H9 (cell line): ENCODE measurements around the gene C16orf95. TPM values are rescaled to one million over a fixed set of nuclear protein-coding genes. Genes with fewer than 3 reads are reported as not detected.

ENCODE experiments used
- DNase-seq: peaks from one replicate; pipeline ENCODE4 v3.0.0-alpha.2; 2017
- H2AFZ ChIP-seq: one replicate; pipeline ENCODE4 v1.6.1; 2013; ENCODE audit warnings: mild to moderate bottlenecking, low read length, control low read depth, moderate library complexity
- H2AK5ac ChIP-seq: 2 replicates; pipeline ENCODE4 v1.6.1; 2013; ENCODE audit warnings: low read length, control low read depth, mixed read lengths; ENCODE audit not compliant: insufficient read length
- H2BK120ac ChIP-seq: one replicate; pipeline ENCODE4 v1.6.1; 2013; ENCODE audit warnings: low read depth, mild to moderate bottlenecking, low read length, control low read depth, inconsistent platforms; ENCODE audit not compliant: poor library complexity, severe bottlenecking
- H2BK12ac ChIP-seq: 2 replicates; pipeline ENCODE4 v1.6.1; 2013; ENCODE audit warnings: low read length, control low read depth, mixed read lengths, low read depth; ENCODE audit not compliant: insufficient read length
- H2BK15ac ChIP-seq: 2 replicates; pipeline ENCODE4 v1.6.1; 2013; ENCODE audit warnings: low read depth, low read length, control low read depth
- H2BK20ac ChIP-seq: one replicate; pipeline ENCODE4 v1.6.1; 2013; ENCODE audit warnings: low read depth, mild to moderate bottlenecking, low read length, control low read depth, inconsistent platforms; ENCODE audit not compliant: poor library complexity, severe bottlenecking
- H2BK5ac ChIP-seq: 2 replicates; pipeline ENCODE4 v1.6.1; 2013; ENCODE audit warnings: low read length, control low read depth, mixed read lengths; ENCODE audit not compliant: insufficient read length
- H3K14ac ChIP-seq: 2 replicates; pipeline ENCODE4 v1.6.1; 2013; ENCODE audit warnings: low read length, control low read depth; ENCODE audit not compliant: insufficient read depth
- H3K18ac ChIP-seq: 2 replicates; pipeline ENCODE4 v1.6.1; 2013; ENCODE audit warnings: low read depth, mild to moderate bottlenecking, mixed read lengths, low read length, control low read depth; ENCODE audit not compliant: insufficient read length
- H3K23ac ChIP-seq: 2 replicates; pipeline ENCODE4 v1.6.1; 2013; ENCODE audit warnings: low read length, control low read depth, mixed read lengths, low read depth; ENCODE audit not compliant: insufficient read length
- H3K23me2 ChIP-seq: 2 replicates; pipeline ENCODE4 v1.6.1; 2013; ENCODE audit warnings: low read depth, mild to moderate bottlenecking, mixed read lengths, low read length, control low read depth; ENCODE audit not compliant: insufficient read length, poor library complexity, severe bottlenecking
- H3K27ac ChIP-seq: 2 replicates; pipeline ENCODE4 v1.5.1; 2013; ENCODE audit warnings: low read length, control low read depth, mixed read lengths, low read depth; ENCODE audit not compliant: insufficient read length
- H3K27me3 ChIP-seq: 2 replicates; pipeline ENCODE4 v1.6.1; 2013; ENCODE audit warnings: low read length, control low read depth, inconsistent platforms; ENCODE audit not compliant: insufficient read depth
- H3K4ac ChIP-seq: 2 replicates; pipeline ENCODE4 v1.6.1; 2013; ENCODE audit warnings: low read depth, mild to moderate bottlenecking, control low read depth, inconsistent platforms, low read length, moderate library complexity
- H3K4me1 ChIP-seq: 2 replicates; pipeline ENCODE4 v1.6.1; 2013; ENCODE audit warnings: low read length, control low read depth, inconsistent platforms; ENCODE audit not compliant: insufficient read depth
- H3K4me2 ChIP-seq: 2 replicates; pipeline ENCODE4 v1.6.1; 2013; ENCODE audit warnings: low read length, control low read depth, mixed read lengths; ENCODE audit not compliant: insufficient read length, insufficient read depth
- H3K56ac ChIP-seq: 2 replicates; pipeline ENCODE4 v1.6.1; 2013; ENCODE audit warnings: low read depth, mild to moderate bottlenecking, mixed read lengths, low read length, control low read depth; ENCODE audit not compliant: insufficient read length
- H3K79me1 ChIP-seq: 2 replicates; pipeline ENCODE4 v1.6.1; 2013; ENCODE audit warnings: low read depth, mild to moderate bottlenecking, moderate library complexity, low read length, control low read depth, inconsistent platforms; ENCODE audit not compliant: insufficient read depth, poor library complexity, severe bottlenecking
- H3K79me2 ChIP-seq: 2 replicates; pipeline ENCODE4 v1.6.1; 2013; ENCODE audit warnings: low read length, control low read depth, inconsistent platforms; ENCODE audit not compliant: insufficient read depth
- H3K9ac ChIP-seq: 2 replicates; pipeline ENCODE4 v1.6.1; 2013; ENCODE audit warnings: low read length, control low read depth, mixed read lengths; ENCODE audit not compliant: insufficient read length; ENCODE audit errors: extremely low read depth
- H3K9me3 ChIP-seq: one replicate; pipeline ENCODE4 v1.6.1; 2013; ENCODE audit warnings: low read depth, low read length, inconsistent platforms; ENCODE audit not compliant: control insufficient read depth
- H3T11ph ChIP-seq: one replicate; pipeline ENCODE4 v1.6.1; 2013; ENCODE audit warnings: mild to moderate bottlenecking, low read length, control low read depth, inconsistent platforms
- H4K20me1 ChIP-seq: one replicate; pipeline ENCODE4 v1.6.1; 2013; ENCODE audit not compliant: control insufficient read depth, insufficient read length, insufficient read depth
- H4K5ac ChIP-seq: 2 replicates; pipeline ENCODE4 v1.6.1; 2013; ENCODE audit warnings: low read depth, mild to moderate bottlenecking, mixed read lengths, low read length, control low read depth; ENCODE audit not compliant: insufficient read length
- H4K8ac ChIP-seq: replicated peaks from 2 replicates; pipeline ENCODE4 v1.6.1; 2013; ENCODE audit warnings: low read length, control low read depth, mixed read lengths, low read depth; ENCODE audit not compliant: insufficient read length
- H4K91ac ChIP-seq: 2 replicates; pipeline ENCODE4 v1.6.1; 2013; ENCODE audit warnings: low read depth, mild to moderate bottlenecking, moderate library complexity, mixed read lengths, low read length, control low read depth; ENCODE audit not compliant: insufficient read length
- H3K27ac Mint-ChIP-seq, 3 experiments: 2 replicates in 2 of 3; 3 replicates in 1 of 3; pipeline ENCODE4 v1.8.0; 2020 to 2021; ENCODE audit warnings: mixed read lengths in 3 of 3, mild to moderate bottlenecking in 1 of 3, moderate library complexity in 1 of 3
- H3K27me3 Mint-ChIP-seq: 2 replicates; pipeline ENCODE4 v1.8.0; 2021; ENCODE audit warnings: low read depth, mild to moderate bottlenecking, moderate library complexity, mixed read lengths
- H3K36me3 Mint-ChIP-seq, 3 experiments: 2 replicates in 2 of 3; 3 replicates in 1 of 3; pipeline ENCODE4 v1.8.0; 2020 to 2021; ENCODE audit warnings: low read depth in 3 of 3, mixed read lengths in 3 of 3; ENCODE audit not compliant: insufficient read depth in 1 of 3
- H3K4me1 Mint-ChIP-seq, 2 experiments: 2 replicates each; pipeline ENCODE4 v1.8.0; 2020; ENCODE audit warnings: mixed read lengths in 2 of 2
- H3K4me3 Mint-ChIP-seq, 2 experiments: 2 replicates in 1 of 2; 3 replicates in 1 of 2; pipeline ENCODE4 v1.8.0; 2020 to 2021; ENCODE audit warnings: mild to moderate bottlenecking in 2 of 2, mixed read lengths in 2 of 2, moderate library complexity in 1 of 2
- H3K9me3 Mint-ChIP-seq, 2 experiments: 2 replicates in 1 of 2; 3 replicates in 1 of 2; pipeline ENCODE4 v1.8.0; 2020; ENCODE audit warnings: mild to moderate bottlenecking in 2 of 2, mixed read lengths in 2 of 2, moderate library complexity in 1 of 2
- CTCF ChIP-seq: fragments of 200-600 bp; sonication (generic); conservative IDR thresholded peaks from 3 replicates; pipeline ENCODE4 v1.8.0; 2021; ENCODE audit warnings: antibody characterized with exemption, mild to moderate bottlenecking
- WGBS: extraction: QIAGEN DNeasy Blood & Tissue Kit; methylation state at CpG from one replicate; pipeline ENCODE4 v1.1.7; 2013; ENCODE audit warnings: missing lambda C conversion rate, low lambda C conversion rate, mixed read lengths; ENCODE audit not compliant: insufficient read length; ENCODE audit errors: extremely low coverage; 5-methylcytosine and 5-hydroxymethylcytosine counted together
- total RNA-seq: library from RNA; stranded (reverse); gene quantifications from 2 replicates; pipeline ENCODE4 v1.2.1, GENCODE V29; 2021

Gene C16orf95
- total RNA-seq, 1 experiment from 2014 or later, result 5.6 TPM

DNA sequence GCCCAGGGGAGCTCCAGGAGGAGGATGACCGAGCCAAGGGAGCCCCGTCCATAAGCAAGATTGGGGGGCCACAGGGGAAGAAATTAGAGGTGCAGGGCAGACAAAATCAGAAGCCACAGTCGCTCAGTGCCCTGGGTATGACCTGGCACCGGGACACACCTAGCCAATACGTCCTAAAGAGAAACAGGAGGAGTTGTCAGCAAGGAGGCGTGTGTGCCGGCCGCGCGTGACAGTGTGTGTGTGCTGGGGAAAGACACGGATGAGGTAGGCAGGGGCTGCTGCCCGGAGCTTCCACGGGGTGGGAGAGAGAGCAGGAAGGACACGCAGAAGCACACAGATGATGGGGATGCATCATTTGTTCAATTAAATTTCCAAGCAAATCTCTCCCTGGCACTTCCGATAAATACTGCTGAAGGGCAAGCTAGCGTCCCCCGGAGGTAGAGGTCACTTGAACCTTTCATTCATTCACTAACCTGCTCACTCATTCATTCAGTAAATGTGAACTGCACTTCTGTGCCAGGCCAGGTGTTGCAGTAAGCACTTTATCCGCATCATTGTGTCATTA, 38.0 kb downstream of the C16orf95 start:
- Histone ChIP-seq H3K79me1 (no peaks in the 10 kb centered on the region), H4K91ac (no peak overlapping the region), H3K14ac (no peak overlapping the region), H3K56ac (no peak overlapping the region), H4K20me1 (no peaks in the 10 kb centered on the region), H3K4me2 (no peak overlapping the region), H2BK15ac (no peak overlapping the region), H3T11ph (no peak overlapping the region), H2BK12ac (no peak overlapping the region), H3K18ac (no peak overlapping the region), H4K5ac (no peak overlapping the region), H3K27ac (no peak overlapping the region), H2AFZ (no peak overlapping the region), H3K4ac (no peak overlapping the region), H2BK5ac (no peak overlapping the region), H3K9ac (no peak overlapping the region), H4K8ac (no peak overlapping the region), H3K23ac (no peak overlapping the region), H3K4me1 (no peaks in the 10 kb centered on the region), H3K9me3 (no peaks in the 10 kb centered on the region), H2BK20ac (no peak overlapping the region), H2BK120ac (no peak overlapping the region), H3K27me3 (no peaks in the 10 kb centered on the region), H3K23me2 (no peaks in the 10 kb centered on the region), H2AK5ac (no peak overlapping the region), H3K79me2 (no peaks in the 10 kb centered on the region)
- Mint-ChIP-seq H3K36me3 (no peaks in the 10 kb centered on the region), H3K9me3 (no peaks in the 10 kb centered on the region), H3K27ac (no peak overlapping the region), H3K4me1 (peaks cover 8% of the 10 kb centered on the region in 2 experiments; a peak in 3 of 4 replicates), H3K4me3 (no peak overlapping the region), H3K27me3 (peaks cover 15% of the 10 kb centered on the region)
- TF ChIP-seq CTCF, result no peak
- no CpG with 5 or more reads among the region's 18 CpGs for WGBS
- no peak for DNase-seq
